GM12801 (cell line): ENCODE data around the gene ST3GAL5.

Experiments
- CTCF ChIP-seq: IDR thresholded peaks from one replicate; pipeline ENCODE4 v1.5.1; 2011; ENCODE audit warnings: control low read depth; ENCODE audit not compliant: insufficient read length; ENCODE audit errors: extremely low read depth

ST3GAL5 gene

DNA sequence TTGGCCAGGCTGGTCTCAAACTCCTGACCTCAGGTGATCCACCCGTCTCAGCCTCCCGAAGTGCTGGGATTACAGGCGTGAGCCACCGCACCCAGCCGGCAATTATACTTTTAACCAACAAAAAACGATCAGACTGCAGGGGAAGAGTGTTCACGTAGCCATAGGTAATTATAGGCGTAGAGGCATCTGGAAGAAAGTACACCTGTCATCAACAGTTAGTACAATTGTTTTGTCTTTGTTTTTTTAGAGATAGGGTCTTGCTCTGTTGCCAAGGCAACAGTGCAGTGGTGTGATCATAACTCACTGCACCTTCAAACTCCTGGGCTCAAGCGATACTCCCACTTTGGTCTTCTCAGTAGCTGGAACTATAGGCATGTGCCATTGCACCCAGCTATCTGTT lies 20.0 kb downstream of the ST3GAL5 start:
- TF ChIP-seq CTCF, result no peak

DNA sequence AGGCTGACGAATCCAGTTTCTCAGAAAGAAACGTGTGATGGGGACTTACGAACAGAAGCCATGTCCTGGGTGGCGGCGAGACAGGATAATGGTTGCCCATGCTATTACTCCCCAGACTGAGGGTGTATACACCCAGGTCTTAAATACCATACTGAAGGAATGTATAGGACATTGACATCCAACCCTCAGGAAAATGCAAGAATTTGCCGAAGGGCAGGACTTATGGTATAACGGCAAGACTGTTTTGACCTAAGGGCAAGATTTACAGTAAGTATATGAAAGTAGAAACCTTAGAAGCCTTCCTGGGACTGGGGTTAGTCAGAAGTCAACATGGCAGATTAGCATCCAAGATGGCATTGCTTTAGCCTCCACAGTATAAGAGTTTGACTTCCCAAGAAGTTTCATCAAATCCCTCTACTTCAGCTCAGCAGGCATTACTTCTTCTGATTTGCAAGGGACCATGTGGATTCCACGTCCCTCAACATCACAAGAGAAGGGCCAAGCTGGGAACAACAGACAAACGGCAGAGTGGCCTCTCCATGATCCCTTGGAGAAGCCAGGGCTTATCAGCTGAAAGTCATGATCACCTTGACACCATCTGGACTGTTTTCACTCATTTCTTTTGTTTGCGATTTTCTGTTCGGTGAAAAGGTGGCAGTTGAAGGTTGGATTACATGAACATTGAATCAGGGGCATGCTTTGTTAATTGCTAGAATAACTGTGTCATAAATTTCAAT lies 21.1 kb downstream of the ST3GAL5 start:
- TF ChIP-seq CTCF, result no peak

GRCh38 chr2:85867121-85867520 lies 21.7 kb downstream of the ST3GAL5 start:
- no peak for TF ChIP-seq CTCF

DNA sequence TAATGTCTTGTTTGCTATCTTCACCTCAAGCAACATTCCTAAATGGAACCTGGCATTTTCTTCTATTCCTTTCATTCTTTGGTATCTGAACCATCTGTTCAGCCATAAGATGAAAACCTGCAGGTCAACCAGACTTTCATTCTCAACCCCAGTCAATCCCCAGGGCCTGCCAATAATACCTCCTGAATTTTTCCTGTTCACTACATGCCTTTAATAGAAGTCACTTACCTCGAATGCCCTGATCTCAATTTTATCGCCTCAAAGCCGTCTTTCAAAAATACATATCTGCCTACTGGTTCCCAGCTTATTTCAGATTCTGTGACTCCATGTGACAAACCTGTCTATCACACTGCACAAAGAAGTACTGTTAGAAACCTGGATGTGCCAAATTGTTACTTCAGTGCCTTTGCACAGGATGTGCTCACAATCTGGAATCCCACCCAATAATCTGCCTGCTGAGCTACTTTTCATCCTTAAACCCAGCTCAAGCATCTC lies 22.6 kb downstream of the ST3GAL5 start:
- TF ChIP-seq CTCF, result no peak

DNA sequence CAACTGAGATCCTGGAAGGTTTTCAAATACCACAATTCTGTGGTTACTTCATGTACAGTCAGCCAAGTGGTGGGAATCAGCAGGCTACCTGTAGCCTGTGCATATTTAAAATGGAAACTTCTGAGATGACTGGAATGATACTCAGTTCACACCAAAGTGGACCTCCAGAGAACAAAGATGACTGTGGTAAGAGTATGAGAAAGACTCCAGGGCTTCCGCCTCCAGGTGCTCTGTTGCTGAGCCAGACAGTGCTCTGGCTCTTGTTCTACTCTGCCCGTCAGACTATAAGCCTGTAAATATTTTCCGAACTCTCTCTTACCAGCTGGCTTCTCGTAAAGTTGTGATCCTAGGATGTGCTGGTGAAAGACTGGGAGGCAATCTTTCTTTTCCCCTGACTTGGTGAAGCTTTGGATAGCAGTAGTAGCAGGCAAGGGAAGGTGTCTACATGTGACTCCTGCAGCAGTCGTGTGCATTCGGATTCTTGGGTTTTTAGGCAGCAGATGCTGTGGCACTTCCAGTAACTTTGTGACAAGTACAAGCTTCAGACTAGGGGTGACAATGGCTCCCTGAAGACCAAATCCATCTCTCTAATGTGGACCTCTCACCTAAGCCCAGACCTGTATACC lies 23.1 kb downstream of the ST3GAL5 start:
- TF ChIP-seq CTCF, result no peak

DNA sequence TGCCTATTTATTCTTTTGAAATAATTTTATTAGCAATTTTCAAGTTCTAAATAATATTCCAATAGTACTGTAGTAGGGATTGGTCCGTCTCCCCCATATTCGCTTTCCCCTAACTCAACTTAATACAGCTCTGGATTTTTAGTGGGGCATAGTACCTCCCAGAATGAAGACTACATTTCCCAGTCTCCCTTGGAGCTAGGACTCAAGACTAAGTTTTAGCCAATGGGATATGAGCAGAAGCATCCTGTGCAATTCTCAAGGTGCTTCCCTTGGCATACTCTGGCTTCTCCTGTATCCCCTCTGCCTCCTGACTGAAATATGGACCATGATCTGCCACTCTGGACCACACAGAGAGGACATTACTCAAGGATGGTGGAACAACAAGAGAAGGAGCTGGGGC lies 24.1 kb downstream of the ST3GAL5 start:
- TF ChIP-seq CTCF, result no peak

DNA sequence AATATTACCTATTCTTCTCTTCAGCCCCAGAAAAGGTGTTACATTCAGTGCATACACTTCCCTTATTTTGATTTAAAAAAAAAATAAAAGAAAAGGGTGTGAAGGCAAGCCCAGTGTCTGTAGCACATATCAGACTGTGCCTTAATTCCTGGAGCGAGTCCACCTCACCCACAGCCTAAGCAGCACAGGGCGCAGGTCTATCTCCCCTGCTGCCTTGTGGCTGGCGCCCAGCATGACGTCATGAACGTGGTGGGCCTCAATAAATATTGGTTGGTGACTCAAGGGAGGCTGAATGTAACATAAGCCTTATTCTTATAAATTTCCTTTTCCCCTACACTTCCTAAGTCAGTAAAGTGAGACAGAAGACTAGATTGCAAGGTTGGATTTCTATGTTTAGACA lies 26.4 kb downstream of the ST3GAL5 start:
- no peak for TF ChIP-seq CTCF
